NCI-H128 (cell line): ENCODE results near the gene ACOT12.

ENCODE experiments used
- DNase-seq: peaks from one replicate; lab custom pipeline; 2025; ENCODE audit not compliant: unreplicated experiment; lab: John Stamatoyannopoulos, UW

ACOT12 gene

DNA sequence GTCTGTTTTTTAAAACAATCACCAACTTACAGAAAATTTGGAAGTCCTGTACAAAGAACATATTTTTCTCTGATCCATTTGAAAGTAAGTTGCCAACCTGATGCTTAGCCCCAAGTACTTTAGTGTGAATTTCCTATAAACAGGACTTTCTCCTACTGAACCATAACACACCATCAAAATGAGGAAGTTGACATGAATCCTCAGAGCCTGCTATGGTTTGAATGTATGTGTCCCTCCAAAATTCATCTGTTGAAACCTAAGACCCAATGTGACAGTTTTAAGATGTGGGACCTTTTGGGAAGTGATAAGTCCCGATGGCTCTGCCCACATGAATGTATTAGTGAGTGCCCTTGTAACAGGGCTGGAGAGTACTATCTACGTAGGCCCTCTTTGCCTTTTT, 6.4 kb upstream of the ACOT12 start:
- no peak for DNase-seq

DNA sequence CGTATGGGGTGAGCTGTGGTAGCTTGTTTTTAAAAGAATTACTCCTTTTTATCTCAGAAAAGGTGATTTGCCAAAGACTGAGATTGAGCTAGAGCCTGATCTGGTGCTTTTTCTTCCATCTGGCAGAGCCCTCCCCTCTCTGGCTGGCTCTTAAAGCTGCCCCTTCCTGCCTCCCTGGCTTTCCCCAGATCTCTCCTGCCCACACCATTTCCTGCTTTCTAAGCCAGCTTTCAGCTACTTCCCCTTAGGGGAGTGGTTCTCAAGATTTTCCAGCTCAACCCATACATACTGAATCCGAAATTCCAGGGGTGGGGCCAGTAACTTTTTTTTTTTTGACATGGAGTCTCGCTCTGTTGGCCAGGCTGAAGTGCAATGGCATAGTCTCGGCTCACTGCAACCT, 4.8 kb upstream of the ACOT12 start:
- DNase-seq = no peak

DNA sequence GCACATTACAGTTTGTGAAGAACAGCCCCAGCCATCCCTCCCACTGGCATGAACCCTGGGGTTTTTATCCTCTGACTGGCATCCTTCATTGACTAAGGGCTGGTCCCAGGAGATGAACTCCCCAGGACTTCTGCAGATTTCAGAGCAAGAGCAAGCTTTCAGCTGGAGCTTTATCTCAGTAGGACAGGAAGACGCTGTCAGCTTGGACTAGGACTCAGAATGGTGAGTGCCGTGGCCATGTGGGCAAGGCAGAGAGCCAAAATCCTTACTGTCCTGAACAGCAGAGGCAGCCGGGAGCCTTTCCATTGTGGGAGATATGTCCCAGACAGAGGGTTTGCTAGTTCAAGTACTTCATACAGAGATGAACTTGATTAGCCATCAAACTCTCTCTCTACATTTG, 3.2 kb upstream of the ACOT12 start:
- DNase-seq = no peak

DNA sequence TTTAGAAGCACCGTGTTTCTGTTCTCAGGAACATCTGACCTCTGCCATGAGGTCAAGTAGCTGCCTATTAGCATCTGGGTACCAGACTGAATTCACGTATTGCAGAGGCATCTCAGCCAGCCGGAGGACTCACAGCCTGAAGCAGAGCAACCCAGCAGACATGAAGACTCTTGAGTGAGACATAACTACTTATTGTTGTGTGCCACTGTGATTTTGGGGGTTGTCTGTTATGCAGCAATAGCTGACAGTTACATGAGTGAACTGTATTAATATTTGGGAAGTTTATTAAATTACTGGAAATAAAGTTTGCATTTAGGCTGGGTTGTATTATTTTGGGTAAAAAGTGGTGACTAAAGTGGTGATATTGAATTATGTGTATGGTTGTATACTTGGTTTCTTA, 1.3 kb upstream of the ACOT12 start:
- DNase-seq = no peak

DNA sequence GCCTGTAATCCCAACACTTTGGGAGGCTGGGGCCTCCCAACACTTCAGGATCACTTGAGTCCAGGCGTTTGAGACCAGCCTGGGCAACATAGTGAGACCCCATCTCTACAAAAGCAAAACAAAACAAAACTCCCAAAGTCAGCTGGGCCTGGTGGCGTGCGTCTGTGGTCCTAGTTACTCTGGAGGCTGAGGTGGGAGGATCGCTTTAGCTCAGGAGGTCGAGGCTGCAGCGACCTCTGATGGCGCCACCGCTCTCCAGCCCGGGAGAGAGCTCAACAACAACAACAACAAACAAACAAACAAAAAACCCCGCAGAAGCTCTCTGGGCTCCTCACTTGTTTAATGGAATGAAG, 528 bp downstream of the ACOT12 start:
- no peak for DNase-seq

DNA sequence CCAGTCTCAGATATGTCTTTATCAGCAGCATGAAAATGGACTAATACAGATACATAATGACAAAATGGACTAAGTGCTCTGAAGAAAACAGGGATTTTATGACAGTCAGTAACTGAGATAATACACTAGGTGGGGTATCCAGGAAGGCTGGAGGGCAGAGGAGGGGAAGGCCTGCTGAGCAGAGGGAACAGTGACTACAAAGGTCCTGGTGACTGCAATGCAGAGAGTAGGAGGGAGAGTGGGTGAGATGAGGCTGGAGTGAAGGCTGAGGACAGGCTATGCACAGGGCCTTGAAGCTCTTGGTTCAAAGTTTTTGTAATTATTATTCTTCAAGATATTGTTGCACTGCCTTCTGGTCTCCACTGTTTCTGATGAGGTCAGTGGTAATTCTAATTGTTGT, 4.9 kb downstream of the ACOT12 start:
- no peak for DNase-seq

DNA sequence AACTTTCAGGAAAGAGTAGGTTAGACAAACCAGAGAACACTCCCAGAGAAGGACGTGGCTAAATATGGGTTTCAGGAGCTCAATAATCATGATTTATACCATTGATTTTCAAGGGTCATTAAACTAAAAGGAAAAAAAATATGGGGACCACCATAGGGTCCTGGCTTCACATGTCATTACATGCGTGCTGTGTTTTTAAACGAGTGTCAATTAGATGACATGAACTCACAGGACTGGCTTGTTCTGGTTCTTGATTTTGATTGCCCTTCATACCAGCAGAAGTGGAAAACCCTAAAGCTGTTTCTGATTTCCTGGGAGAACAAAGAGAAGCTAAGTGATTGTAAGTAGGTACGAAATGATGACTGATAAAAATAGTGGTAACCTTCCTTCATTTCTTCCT, 5.8 kb downstream of the ACOT12 start:
- no peak for DNase-seq

DNA sequence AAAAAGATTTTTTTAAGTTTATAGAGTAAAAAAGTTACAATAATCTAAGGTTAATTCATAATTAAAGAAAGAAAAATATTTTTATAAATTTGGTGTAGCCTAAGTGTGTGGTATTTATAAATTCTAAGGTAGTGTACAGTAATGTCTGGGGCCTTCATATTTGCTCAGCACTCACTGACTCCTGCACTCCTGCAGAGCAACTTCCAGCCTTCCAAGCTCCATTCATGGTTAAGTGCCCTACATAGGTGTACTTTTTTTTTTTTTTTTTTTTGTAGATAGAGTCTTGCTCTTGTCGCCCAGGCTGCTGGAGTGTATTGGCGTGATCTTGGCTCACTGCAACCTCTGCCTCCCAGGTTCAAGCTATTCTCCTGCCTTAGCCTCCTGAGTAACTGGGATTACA, 10.1 kb downstream of the ACOT12 start:
- no peak for DNase-seq

DNA sequence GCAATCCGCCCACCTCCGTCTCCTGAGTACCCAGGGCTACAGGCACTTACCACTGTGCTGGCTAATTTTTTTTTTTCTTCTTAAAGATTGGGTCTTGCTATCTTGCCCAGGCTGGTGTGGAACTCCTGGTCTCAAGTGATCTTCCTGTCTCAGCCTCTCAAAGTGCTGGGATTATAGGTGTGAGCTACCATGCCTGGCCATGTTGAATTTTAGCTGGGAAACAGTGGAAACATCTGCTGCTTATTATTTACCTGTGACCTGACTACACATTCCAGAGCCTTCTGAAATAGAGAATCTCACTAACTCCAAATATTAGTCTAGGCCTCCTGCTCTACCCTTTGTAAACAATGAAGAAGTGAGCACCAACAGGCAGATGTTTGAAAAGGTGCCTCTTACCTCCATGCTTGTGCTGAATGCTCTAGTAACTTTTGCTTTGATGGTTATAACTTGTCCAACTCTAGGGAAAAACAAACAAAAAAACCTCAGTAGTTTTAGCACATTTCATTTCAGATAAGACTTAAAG, 22.5 kb downstream of the ACOT12 start:
- DNase-seq = no peak

DNA sequence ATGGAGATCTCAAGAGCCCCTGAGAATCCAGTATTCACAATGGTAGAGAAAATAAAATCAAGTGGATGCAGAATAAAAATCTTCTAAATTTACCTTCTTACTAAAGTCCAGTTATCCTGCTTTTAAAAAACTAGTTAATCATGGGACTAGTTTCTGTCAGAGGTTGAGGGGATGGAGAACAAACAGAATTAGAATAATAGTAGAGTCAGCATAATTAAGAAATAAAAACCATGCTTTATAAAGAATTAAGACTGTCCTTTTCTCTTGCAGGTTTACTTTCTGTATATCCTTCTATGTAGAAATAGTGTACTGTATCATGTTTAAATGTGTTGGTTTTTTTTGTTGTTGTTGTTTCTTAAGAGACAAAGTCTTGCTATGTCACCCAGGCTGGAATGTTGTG, 23.0 kb downstream of the ACOT12 start:
- no peak for DNase-seq

DNA sequence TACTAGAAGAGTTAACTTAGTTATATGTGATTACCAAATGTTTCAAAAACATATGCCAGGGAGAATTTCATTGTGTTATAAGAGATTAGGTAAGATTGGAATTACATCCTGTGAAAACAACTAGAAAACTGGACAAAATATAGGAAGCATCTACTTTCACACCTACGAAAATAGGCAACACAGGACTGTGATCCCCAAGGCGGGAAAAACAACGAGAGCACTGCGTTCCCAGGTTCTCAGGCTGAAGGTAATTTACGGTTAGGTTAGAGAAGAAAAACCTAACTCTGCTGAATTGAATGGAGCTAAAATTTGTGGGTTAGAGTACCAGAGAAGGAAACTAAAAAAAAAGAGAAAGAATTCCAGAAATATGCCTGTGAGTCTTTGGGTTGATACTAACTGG, 28.4 kb downstream of the ACOT12 start:
- no peak for DNase-seq

DNA sequence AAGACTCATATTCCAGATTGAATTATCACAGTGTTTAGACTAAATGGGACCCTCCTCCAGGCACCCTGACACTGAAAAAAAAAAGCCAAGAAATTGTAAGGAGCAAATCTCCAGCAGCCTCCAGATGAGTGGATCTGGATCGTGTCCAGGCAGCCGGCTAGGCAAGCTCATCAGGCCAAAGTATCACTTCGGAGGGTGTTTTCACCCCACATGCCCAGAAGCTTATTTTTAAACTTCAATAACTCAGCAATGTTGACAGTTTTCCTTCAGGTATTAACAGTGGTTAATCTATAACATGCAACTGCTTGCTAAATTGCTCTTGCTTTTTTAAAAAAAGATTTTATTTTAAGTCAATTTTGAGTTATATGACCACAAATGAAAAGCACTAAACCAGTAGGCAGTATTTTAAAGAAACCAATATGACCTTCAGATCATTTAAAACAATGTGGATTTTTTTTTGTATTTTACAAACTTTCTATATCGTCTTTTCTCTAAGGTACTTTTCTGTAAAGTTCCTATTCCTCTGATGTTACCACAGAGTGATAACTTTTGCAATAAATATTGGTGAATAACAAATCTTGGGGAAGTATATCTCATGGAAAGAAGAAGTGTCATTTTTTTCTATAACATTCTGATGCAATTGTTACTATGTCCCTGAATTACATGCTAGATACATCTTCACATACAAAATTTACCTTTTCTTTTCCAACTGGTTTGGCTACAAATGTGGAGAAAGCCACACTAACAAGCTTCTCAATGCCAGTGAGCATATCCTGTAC, 30.7 kb downstream of the ACOT12 start:
- DNase-seq = no peak

DNA sequence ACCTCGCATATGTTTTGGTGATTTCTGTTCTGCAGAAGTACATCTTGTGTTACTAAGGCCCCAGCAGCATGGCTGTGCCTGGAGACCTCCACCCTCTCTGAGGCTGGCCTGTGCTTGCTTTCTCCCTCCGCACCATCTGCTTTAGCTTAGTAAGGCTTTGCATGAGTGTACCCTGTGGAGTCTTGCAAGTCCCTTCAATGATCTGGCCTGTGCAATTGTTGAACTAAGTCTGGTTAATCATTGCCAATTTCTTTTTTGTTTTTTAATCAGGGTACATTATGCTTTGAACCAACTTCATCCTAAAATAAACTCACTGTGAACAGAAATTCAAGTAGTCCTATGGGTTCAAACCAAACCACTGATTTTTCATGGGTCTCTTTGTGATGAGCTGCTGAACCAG, 32.3 kb downstream of the ACOT12 start:
- DNase-seq = no peak

DNA sequence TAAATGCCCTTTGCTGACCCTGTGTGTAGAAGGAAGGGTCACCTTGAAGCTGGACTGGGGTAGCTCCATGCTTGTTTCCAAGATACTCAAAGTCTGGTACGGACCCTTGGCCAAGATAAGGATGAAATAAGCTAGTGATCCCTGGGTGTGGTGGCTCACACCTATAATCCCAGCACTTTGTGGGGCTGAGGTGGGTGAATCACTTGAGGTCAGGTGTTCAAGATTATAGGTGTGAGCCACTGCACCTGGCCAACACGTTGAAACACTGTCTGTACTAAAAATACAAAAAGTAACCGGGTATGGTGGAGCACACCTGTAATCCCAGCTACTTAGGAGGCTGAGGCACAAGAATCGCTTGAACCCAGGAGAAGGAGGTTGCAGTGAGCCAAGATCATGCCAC, 33.3 kb downstream of the ACOT12 start:
- DNase-seq = no peak

DNA sequence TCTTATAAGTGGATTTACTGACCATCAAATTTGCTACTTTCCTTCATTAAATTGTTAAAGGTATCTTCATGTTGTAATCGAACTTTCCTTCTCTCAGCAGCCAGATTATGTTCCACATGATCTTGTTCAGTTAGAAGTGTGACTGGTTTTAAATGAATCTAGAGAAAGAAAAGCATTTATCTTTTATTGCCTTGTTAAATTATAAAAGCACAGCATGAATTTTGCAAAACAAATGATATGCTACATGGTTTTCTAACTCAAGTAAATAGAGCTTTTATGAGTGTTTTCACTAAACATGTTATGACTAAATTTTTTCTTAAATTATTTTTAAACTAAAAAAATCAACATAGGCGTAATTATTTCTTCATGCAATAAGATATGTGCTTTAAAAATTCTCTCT, 34.1 kb downstream of the ACOT12 start:
- no peak for DNase-seq

DNA sequence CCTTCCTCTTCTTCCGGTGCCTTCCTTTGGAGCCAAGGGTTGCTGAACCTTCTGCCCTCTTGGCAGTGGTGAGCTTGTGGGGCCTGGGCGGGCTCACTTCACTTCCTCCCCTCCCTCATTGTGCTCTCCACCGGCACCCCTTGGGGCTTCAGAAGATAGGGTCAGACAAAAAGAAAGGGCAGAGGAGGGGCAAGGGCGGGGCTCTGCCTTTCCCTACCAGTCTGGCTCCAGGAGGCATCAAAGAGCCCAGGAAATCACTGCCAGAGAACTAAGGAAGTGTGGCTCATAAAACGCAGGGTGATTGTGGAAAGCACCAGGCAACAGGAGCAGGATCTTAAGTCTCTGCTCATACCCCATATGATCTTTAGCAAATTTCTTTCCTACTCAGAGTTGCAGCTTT, 34.8 kb downstream of the ACOT12 start:
- no peak for DNase-seq

DNA sequence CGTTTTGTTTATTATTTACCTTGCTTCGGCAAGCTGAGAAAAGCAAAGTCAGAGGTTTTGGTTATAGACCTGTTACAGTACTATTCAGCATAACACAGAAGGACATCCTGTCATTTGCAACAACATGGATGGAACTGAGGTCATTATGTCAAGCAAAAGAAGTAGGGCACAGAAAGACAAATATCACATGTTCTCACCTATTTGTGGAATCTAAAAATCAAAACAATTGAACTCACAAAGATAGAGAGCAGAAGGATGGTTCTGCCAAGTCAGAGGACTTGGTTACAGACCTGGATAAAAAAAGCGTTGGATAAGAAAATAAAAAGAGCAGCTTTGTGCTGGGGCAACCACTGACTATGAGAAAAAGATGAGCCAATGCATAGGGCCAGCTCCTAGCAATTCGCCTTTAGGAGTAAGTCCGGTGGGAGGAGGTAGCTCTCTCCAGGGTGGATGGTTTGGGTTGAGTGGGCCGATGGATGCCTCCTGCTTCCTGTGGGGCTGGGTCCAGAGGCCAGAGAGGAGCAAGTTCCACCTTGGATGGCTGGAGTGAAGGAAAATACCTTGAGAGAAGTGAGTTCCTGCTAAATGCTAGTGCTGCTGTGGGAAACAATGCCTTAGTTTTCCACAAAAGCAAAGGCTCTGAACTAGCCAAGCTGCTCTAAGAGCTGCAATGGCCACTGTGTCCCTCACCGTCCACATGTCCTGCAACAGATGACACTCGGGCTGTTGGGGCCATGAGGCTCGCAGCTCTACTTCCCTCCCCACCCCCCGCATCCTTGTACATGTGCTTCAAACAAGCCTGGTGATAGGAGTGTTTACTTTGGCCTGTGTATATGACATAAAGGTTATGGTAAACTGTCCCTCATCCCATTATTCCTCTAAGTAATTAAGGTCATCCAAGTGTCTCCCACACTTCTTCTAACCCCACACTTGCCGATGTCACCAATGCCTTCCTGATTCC, 38.4 kb downstream of the ACOT12 start:
- no peak for DNase-seq

DNA sequence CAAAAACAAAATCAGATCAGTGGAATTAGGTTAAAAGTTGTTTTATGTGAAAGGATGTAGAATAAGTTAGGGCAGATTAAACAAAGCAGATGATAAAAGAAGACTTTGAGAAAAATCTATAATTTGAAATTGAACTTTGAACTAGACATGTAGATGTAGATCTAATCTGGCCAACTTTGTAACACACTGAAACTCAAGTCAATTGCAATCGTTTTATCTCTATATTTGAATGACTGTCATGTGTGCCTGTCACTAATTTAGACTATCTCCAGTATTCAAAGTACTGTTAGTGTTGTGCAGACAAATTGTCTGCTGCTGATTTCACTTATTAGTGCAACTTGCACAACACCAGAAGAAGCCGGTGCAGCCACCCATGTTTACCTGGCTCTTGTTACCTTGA, 39.8 kb downstream of the ACOT12 start:
- DNase-seq = no peak

DNA sequence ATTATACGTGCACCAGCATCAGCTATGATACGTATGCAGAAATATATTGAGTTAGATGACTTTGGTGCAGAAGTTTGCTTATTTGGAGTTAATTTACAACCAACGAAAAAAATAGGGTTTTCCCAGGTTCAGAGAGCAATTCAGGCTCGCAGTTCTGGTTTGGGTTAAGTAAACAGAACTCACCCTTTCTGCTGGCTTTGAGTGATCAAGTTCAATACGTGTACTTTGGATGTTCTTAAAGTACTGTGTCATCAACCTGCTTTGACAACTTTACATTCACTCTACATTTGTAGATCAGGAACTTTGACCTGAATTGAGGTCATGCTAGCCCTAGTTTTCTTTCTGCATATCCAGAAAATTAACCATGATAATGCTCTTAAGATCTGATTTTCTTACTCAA, 40.7 kb downstream of the ACOT12 start:
- DNase-seq = no peak

DNA sequence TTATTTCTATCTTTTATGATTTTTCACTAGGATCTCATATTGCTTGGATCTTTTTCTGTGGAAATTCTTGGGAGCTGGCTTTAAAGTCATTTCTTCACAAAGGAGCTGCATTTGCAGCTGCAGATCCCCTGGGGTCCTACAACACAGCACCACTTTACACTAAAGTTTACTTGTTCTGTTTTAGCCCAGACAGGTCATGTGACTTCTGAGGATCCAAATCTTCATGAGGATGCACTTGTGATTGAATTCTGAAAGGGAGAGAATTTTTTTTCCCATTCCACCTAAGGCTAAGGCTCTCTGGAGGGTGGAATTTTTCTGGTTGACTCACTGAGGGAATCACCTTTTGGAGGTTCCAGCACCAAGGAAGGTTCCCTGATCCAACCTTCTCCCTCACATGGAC, 43.4 kb downstream of the ACOT12 start:
- DNase-seq = no peak

DNA sequence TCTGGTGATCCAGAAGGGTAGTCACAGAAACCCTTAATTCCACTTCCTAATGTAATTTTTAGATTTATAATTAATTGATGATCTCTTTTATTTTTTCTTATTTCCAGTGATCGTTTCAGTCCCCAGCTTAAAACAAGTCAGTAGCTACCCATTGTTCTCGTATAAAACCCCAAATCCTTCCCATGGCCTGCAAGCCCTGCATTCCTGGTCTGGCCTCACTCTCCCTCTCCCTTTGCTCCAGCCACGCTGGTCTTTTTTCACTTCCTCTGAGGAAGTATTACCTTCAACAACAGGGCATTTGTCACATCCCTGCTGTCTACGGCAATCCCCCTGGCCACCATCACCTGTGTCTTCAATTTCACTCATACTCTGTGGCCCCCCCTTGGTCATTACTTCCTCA, 44.8 kb downstream of the ACOT12 start:
- no peak for DNase-seq

DNA sequence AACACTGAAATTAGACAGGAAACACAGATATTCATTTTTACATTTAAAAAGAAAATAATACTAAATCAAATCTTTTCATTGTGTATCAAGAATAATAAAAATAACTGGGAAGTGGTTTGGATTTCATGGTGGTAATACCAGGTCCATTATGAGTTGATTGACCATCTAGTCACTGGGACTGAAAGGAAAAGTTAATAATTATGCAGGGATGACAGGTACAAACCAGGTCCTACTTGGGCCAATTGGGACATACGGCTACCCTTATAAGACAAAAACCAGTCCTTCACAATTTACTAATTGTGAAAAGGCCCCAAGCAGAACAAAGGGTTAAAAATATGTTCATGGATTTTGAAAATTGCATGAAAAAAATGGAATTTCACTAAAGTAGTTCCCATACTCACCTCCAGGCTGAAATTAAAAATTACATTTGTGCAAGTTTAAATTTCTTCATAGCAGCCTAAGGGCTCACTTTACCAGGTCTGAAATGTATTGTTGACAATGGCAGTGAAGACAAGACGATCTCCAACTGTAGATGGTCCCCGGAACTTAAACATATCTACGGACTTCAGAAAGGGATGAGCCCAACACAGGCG, 48.4 kb downstream of the ACOT12 start:
- DNase-seq = no peak
